Adipose tissue (tissue), 3 donors: ENCODE results near the gene UNC5C. TPM values are rescaled to one million over a fixed set of nuclear protein-coding genes. Genes with fewer than 3 reads are reported as not detected.

Experiments
- H3K27ac ChIP-seq: one replicate; pipeline ENCODE4 v1.5.1; 2013; ENCODE audit warnings: low read depth, low read length
- WGBS, 3 donors: extraction: QIAGEN DNeasy Blood & Tissue Kit; methylation state at CpG; one replicate each; pipeline ENCODE4 v1.1.7; 2013; 5-methylcytosine and 5-hydroxymethylcytosine counted together
- polyA plus RNA-seq, 3 donors: library from polyadenylated mRNA; stranded (reverse); fragments of 200-250 nt; gene quantifications; one replicate each; pipeline ENCODE4 v1.2.3, GENCODE V29; 2013
- donor health status: healthy with polysubstance abuse.
- donor health status: Bipolar disorder and iron deficiency.
- donor health status: healthy.

UNC5C gene
- polyA plus RNA-seq, 3 donors, result 0.15 to 2.6 (median 0.67) TPM

DNA sequence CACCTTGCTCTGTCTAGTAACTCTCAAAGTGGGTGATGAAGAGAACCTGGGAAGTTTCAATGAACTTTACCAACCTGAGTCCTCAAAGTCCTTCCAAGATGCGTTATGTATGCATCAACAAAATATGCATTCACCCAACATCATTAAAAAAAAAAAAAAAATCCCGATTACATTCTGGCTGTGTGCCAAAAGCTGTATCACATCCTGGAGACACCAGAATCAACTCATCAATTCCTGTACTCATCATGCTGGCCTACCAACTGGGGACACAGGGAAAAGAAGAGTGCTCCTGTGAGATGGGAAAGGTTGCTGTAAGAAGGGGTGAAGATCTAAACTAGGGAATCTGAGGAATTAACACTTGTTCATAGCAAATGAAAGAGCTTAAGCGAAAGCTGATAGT, 16.5 kb downstream of the UNC5C start:
- 85 to 92% (median 89%) methylated on average over 3 of the region's 3 CpGs for WGBS, 3 donors
- no peak overlapping the region for H3K27ac ChIP-seq

DNA sequence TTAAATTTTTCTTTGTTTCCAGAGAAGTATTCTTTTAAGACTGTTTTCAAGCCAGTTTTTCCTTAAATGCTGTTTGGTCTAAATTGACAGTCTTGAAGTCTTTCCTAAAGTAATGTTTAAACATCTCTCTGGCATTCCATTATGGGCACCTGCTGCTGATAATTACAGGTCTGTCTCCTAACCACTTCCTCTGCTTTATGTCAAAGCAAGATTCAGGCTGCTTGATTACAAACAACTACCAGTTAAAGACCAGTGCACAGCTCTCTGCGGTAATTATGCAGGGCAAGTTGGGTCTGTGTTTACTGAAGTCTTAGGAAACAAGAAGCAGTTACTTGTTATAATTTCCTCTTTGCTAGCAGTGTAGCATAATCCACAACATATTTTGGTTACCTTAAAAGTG, 17.6 kb downstream of the UNC5C start:
- 37 to 58% (median 52%) methylated on average over 1 of the region's 1 CpG for WGBS, 3 donors
- H3K27ac ChIP-seq, result no peak overlapping the region

DNA sequence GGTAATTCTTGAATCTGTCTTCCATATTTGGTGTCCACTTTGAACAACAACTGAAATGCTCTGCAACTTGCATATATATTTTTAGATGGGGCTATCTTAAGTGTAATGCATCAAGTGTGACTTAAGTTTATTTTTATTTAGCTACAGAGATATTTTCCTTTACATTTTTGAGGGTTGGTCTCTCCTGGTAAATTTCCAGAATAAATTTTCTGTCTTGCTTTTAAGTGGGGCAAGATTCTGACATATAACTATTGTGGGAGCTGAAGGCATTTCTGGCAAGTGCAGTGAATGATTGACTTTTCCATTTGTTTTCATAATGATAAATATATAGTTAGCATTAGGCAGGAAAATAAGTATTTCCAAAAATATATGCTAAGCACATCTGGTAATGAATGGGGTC, 18.8 kb downstream of the UNC5C start:
- no peak overlapping the region for H3K27ac ChIP-seq

DNA sequence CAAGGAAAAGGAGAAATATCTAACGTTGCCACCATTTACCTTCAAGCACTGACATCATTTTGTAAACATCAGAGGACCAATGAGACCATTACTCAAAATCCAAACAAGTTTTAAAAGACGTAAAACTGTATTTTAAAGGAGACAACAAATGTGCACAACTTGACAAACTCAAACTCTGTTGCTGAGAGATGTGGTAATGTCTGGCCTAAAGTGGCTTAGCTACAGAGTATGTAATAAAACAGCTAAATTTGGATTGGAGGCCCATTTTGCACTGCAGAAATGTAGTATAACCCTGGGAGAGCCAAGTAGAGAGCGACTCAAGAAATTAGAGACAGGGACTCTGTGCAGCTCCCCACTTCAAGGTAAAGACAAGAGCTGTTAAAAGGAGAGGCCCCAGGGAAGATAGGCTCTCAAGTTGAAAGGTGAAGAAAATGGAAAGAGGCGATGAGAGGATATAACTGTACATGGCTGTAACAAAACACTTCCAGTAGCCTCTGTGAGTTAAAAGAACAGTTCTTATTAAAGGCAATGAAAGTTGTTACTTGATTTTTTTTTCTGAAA, 20.3 kb downstream of the UNC5C start:
- H3K27ac ChIP-seq, result no peak overlapping the region
- 69 to 73% (median 73%) methylated on average over 4 of the region's 4 CpGs for WGBS, 3 donors

DNA sequence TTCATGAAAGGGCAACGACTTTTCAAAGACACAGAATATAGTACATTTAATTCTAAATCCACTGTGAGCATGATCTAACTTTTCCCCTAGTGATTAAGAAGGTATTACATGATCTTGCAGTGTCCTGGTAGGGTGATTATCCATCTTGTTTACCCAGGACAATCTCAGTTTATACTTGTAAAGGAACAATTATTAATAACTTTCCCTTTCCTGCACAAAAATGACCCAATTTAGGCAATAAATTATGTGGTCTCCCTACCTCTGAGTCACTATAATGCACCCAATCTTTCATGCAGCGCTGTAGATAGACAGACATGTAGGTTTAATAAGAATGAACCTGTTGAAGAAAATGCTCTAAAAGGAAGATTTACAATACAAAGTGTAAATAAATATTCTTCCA, 22.7 kb downstream of the UNC5C start:
- 74 to 87% (median 85%) methylated on average over 2 of the region's 2 CpGs for WGBS, 3 donors
- no peak overlapping the region for H3K27ac ChIP-seq

DNA sequence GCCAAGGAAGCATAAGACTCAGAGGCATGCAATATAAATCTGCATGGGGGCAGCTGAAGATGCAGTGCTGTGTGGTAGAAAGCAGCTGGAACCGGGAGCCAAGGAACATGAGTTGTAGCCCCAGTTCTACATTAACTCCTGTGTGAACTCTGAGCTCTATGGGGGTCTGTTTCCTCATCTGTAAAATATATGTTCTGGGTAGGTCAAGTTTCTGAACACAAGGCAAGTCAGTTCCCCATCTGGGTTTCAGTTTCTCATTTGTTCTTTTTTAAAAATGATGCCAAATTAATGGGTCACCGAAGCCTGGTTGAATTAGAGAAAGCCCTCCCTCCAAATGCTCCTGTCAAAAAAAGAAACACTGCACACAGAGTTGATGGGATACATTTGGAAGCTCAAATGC, 24.0 kb downstream of the UNC5C start:
- H3K27ac ChIP-seq, result no peak overlapping the region
- WGBS, 3 donors, result 61 to 84% (median 73%) methylated on average over 2 of the region's 2 CpGs

DNA sequence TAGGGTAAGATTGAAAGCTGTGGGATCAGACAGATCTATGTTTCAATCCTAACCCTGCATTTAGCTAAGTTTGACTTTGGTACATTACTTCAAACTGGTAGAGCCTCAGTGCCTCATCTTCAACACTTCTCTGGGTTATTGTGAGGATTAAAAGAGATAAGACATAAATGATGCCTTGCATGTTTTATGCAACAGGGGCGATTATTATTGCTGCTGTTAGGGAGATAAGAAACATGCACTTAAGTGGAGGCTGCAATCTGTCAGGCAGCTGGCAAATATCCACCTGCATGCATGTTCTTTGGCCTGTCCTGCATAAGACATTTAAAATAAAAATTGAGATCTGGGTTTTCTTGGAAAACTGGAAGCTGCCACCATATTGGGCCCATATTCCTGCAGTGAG, 24.6 kb downstream of the UNC5C start:
- 50 to 74% (median 71%) methylated on average over 1 of the region's 1 CpG for WGBS, 3 donors
- no peak overlapping the region for H3K27ac ChIP-seq

DNA sequence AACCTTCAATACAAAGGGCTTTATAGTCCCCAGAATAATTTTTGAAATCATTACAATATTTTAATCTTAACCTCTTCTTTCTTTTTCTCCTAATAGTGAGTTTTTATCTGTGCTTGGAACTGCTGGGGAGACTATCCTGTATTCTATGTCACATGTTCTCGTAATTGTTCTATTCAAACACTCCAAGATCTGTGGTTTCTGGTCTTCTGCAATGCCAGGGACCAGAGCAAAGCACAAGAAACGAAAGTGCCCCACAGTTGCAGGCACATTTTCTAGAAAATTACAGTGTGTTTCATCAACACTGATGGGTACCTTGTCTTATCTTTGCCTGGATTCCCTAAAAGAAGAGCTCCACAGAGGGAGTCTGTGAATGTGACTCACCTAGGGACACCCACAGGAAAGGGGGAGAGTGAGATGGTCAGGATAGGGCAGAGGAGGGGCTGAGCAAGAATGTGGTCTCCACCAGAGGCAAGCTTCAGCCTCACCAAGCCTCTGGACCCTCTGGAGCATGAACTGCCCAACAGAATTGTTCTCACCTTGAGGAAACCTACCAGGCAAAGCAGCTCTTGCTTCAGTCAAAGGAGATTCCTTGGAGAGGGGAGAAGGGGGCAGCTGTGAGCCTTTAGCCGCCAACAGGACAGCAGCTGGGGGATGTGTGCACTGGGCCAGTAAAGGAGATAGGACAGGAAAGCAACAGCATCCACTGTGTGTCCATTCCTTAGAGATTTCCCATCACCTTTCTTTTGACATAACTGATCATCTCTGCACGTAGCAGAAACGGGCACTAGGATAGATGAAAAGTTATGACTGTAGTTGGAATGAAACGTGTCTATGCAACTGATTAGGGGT, 25.9 kb downstream of the UNC5C start:
- H3K27ac ChIP-seq, result no peak overlapping the region
- WGBS, 3 donors, result 71 to 87% (median 81%) methylated on average over 6 of the region's 6 CpGs

DNA sequence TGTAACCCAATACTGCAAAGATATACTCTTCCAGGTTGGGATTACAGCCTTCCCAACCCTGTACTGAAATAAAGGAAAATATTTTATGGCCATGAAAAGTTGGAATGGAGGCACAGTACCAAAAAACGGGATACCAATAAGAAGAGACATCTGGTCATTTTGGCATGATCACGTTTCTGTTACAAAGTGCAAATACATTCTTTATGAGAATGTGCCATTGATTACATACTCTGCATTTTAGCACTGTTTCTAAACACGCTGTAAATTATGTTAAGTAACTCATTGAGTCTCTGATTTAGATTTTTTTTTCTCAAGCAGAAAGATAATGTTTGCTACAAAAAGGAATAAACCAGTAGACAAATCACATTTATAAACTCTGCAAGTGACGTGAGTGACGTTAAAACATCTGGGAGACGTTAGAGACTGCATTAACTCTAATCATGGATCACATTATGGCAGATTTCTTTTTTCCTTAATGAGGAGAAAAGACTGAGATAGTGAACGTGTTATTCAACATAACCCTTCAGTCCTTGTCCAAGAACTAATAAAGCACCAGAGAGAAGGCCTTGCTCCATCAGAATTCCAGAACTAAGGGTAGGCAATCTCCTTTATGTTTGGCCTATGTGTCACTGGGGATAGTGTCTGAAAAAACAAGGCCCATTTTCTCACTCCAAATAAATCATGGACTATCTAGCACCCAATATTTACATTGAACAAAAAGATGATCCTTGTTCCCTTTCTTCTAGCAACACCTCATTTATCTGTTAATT, 31.0 kb downstream of the UNC5C start:
- H3K27ac ChIP-seq, result no peak overlapping the region
- WGBS, 3 donors, result 57 to 70% (median 65%) methylated on average over 7 of the region's 7 CpGs

DNA sequence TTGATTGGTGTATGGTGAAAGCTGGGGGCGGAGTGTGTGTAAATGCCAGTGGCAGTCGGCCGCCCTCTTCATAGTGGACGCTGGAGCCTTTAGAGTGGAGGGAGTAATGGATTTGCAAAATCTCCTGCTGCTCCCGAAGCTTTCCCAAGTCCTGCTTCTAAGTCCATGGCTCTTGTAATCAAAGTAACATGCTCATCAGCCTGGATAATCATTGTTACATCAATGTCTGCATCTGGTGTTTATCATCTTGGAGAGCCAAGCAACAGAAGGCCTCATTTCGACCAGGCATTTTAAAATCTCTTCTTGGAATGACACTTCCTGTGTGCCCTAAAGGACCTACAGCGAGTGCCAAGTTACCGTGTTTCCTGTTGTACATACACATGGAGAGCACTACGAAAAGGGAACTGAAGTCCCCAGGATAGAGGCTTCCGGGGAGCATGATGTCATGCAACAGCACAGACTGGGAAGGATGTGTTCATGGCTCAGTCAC, 32.2 kb downstream of the UNC5C start:
- WGBS, 3 donors, result 67 to 80% (median 73%) methylated on average over 10 of the region's 10 CpGs
- H3K27ac ChIP-seq, result no peak overlapping the region

DNA sequence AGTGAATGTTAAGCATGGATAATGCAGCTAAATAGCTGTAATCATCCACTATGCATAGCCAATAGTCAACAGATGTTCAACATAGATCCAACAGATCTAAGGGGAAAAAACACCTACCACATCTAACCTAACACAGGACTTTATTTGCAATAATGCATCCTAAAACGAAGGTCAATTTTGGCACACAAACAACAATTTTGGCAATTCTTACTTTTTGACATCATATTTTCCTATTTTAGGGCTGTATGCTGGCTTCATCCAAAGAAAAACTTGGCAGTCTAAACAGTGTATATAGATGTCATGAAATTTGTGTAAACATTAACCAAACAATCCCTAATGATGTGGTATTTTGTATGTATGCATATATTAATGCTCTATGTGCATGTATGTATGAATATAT, 33.2 kb downstream of the UNC5C start:
- WGBS, 3 donors, result 51 to 57% (median 57%) methylated on average over 1 of the region's 1 CpG
- H3K27ac ChIP-seq, result no peak overlapping the region

DNA sequence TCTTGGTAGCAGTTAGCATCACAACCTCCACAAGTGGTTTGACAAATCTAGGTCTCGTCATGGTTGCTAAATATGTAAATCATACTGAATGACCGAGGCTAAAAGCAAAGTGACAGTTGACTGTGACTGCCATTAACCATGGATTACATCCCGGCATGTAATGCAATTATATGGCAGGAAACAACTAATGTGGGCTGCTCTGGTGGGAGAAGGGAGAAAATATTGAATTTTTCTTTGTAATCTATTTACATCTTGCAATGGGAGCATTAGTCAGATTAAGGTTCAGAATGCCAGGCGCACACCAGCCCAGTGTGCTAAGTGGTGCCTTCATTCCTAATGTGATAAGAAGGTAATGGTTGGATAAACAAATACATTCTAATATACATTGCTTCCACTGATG, 35.8 kb downstream of the UNC5C start:
- H3K27ac ChIP-seq, result no peak overlapping the region
- WGBS, 3 donors, result 82 to 91% (median 90%) methylated on average over 4 of the region's 4 CpGs

DNA sequence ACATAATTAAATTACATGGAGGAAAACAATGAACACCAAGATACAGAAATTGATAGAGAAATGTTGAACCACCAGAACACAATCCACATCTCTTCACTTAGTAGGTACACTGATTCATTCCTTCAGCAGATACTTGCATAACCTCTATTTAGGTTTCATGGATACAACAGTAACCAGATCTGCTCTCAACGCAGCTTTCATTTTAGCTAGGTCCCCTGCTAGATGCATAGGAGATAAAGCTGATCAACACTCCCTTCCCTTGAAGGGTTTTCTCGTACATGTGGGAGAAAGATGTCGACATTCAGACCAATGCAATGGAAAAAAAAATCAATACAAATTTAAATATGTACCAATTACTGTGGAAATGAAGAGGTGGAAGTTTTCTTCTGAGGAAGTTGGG, 37.3 kb downstream of the UNC5C start:
- H3K27ac ChIP-seq, result no peak overlapping the region
- 66 to 87% (median 86%) methylated on average over 3 of the region's 3 CpGs for WGBS, 3 donors

DNA sequence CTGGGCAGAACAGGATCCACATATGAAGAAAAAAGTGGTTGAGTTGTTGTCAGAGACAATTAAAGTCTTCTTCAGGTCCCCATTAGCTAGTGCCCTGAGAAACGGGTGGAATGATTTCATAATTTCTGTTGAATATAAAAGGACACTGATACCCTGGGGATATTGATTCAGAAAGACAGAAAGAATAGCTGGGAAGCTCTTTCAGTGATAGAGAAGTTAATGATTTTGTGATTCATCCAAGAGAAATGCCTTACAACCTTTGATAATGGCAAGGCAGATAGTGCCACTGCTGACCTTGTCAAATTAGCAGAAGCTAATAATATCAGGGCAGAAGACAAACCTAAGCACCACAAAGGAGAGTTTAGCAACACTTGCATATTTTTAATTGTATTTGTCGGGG, 37.9 kb downstream of the UNC5C start:
- WGBS, 3 donors, result 61 to 76% (median 75%) methylated on average over 2 of the region's 2 CpGs
- H3K27ac ChIP-seq, result no peak overlapping the region

DNA sequence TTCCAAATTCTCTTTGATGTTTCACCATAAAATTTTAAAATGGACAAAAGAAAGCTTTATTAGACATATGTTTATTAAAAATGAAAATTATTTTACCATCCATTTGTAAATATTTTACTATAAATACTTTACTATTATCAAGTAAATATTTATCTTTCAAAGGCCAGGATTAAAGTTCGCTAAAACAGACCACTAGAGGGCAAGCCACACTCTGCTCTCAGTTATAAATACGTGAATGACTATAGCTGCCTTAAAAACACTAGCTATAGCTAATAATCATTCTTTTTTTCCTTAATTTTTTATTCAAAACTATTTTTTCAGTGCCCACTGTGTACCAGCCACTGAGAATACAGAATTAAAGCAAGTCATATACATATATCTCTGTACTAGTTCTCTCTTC, 38.6 kb downstream of the UNC5C start:
- no peak overlapping the region for H3K27ac ChIP-seq
- 4 to 10% (median 8%) methylated on average over 2 of the region's 2 CpGs for WGBS, 3 donors

DNA sequence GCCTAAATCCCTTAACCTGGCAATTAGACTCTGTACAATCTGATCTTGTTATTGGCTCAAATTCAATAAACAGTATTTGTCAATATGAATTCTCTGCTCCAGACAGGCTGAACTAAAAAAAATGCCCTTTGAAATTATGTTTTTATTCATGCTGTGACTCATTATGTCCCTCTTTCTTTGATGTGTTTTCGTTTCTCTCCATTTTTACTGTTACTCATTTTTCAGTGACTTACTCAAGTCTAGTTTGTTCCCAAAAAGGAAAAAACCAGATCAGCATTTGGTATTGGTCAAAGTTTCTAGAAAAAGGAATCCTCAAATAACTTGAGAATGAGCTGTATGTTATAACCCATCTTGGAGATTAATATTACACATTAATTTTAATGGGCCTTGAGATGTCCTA, 40.4 kb downstream of the UNC5C start:
- 44 to 63% (median 50%) methylated on average over 1 of the region's 1 CpG for WGBS, 3 donors
- H3K27ac ChIP-seq, result no peak overlapping the region

DNA sequence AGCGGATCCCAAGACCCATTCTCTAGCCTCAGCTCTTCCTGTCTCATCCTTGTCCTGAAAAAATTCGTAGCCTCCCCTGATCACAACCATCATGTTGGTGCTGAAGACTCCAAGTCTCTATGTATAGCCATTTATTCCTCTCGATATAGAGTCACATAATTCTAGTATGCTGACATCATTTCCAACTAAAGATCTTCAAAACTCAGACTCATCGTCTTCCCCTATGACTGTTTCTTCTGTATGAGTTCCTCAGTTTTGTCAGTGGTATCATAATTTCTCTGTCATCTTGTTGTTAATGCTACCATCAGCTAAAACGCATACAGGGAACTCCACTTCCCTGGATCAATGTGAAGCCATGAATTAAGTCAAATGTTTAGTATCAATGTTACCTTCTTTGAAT, 41.2 kb downstream of the UNC5C start:
- 81 to 86% (median 85%) methylated on average over 5 of the region's 5 CpGs for WGBS, 3 donors
- no peak overlapping the region for H3K27ac ChIP-seq

DNA sequence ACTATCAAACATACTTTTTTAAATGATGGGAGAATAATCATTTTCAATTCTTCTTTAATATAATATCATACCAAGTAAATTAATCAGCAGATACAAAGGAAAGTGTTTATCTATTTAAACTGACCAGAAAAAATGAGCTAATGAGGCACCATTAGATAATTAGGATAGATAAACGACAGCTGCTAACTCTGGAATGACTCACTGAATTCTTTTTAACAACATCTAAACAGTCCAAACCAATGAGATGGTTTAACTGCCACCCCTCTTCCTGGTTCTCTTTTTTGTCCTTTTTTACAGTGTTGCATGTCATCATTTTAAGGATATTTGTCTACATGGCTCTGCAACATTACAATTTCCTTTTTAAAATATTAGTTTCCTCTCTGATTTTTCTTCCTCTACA, 41.6 kb downstream of the UNC5C start:
- 36 to 63% (median 52%) methylated on average over 1 of the region's 1 CpG for WGBS, 3 donors
- no peak overlapping the region for H3K27ac ChIP-seq

DNA sequence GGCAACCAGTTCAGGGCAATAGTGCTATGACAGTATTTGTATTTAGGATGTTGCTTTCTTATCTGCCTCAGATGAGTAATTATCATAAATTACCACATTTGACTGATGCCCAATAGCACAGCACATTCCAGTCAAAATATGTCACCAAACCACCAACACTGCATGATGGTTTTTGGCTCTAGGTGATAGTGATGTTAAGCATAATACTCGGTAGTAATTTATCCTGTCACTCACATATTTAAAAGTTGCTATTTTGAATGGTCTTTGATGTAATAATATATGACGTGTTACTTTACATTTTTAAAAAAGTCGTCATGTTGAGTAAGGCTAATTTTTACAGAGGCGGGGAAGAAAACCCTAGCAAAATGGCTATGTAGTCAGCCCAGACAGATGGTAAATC, 42.5 kb downstream of the UNC5C start:
- WGBS, 3 donors, result 83 to 89% (median 86%) methylated on average over 4 of the region's 4 CpGs
- H3K27ac ChIP-seq, result no peak overlapping the region
